22Rv1 (cell line): ENCODE results near the gene PGBD1.

Experiments
- ZFX ChIP-seq: fragments of 450-650 bp; IDR thresholded peaks from 2 replicates; pipeline ENCODE4 v1.6.1; 2017; ENCODE audit warnings: antibody characterized with exemption, borderline replicate concordance
- TF ChIP-seq, protein P1 (sequence below): fragments of 450-650 bp; IDR thresholded peaks from 2 replicates; pipeline ENCODE4 v1.5.1; 2017; ENCODE audit warnings: mild to moderate bottlenecking

DNA sequence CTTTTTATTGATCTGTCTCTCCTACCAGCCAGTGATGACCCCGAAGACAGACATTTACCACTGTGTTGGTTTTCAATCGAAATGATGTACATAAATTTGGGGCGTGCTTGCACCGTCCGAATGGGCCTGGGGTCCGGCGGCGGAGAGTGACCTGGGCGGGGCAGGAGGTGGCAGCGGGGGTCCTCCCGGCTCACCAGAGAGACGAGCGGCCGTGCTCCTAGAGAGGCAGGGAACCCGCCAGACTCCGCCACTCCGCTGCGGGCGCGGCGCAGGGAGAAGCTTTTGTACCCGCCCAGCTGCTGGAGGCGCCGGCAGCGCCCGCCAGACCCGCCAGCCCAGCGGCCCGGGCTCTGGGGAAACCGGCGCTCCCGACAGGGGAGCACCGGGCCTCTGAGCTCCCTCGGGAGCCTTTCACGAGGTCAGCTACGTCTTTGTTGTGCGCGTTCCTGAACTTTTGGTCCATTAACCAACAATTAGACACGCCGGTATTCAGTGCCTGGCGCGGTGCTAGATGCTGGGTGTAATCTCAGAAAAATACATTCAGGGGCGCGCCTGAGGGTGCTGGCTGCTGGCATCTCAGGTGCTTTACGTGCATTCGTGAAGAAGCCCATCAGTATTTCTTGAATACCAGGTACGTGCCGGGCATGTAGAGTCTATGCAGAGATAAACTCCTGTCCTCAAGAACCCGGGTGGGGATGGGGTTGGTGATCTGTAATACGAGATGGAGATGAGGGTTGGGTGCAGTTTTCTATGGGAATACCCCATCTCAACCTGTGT lies at the start of gene PGBD1:
- TF ChIP-seq, protein P1, sequence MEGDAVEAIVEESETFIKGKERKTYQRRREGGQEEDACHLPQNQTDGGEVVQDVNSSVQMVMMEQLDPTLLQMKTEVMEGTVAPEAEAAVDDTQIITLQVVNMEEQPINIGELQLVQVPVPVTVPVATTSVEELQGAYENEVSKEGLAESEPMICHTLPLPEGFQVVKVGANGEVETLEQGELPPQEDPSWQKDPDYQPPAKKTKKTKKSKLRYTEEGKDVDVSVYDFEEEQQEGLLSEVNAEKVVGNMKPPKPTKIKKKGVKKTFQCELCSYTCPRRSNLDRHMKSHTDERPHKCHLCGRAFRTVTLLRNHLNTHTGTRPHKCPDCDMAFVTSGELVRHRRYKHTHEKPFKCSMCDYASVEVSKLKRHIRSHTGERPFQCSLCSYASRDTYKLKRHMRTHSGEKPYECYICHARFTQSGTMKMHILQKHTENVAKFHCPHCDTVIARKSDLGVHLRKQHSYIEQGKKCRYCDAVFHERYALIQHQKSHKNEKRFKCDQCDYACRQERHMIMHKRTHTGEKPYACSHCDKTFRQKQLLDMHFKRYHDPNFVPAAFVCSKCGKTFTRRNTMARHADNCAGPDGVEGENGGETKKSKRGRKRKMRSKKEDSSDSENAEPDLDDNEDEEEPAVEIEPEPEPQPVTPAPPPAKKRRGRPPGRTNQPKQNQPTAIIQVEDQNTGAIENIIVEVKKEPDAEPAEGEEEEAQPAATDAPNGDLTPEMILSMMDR, result no peak
- no peak for TF ChIP-seq ZFX
